MM.1S (cell line): ENCODE measurements around the gene STARD5.

Source experiments
- DNase-seq: peaks from one replicate; pipeline ENCODE4 v3.0.0-alpha.2; 2015
- H2AFZ ChIP-seq: fragments of 300-600 bp; sonication (generic); 2 replicates; pipeline ENCODE4 v1.6.0; 2016; ENCODE audit warnings: antibody characterized with exemption, low read length
- H3F3A ChIP-seq: fragments of 300-600 bp; sonication (generic); 2 replicates; pipeline ENCODE4 v1.6.1; 2016; ENCODE audit warnings: mild to moderate bottlenecking, antibody characterized with exemption, low read length, moderate library complexity, mixed read lengths; ENCODE audit not compliant: insufficient read depth
- H3K27ac ChIP-seq: fragments of 300-600 bp; sonication (generic); 2 replicates; pipeline ENCODE4 v1.5.1; 2016; ENCODE audit warnings: mild to moderate bottlenecking, low read length
- H3K27me3 ChIP-seq: fragments of 300-600 bp; sonication (generic); replicated peaks from 2 replicates; pipeline ENCODE4 v1.6.0; 2016; ENCODE audit warnings: low read length; ENCODE audit not compliant: insufficient read depth
- H3K36me3 ChIP-seq: fragments of 300-600 bp; sonication (generic); replicated peaks from 2 replicates; pipeline ENCODE4 v1.6.1; 2016; ENCODE audit warnings: mild to moderate bottlenecking, low read length, mixed read lengths; ENCODE audit not compliant: insufficient read depth
- H3K4me1 ChIP-seq: fragments of 300-600 bp; sonication (generic); 2 replicates; pipeline ENCODE4 v1.6.1; 2016; ENCODE audit warnings: low read length, mixed read lengths
- H3K4me2 ChIP-seq: fragments of 300-600 bp; sonication (generic); 2 replicates; pipeline ENCODE4 v1.6.0; 2016; ENCODE audit warnings: low read depth, low read length
- H3K4me3 ChIP-seq: fragments of 300-600 bp; sonication (generic); 2 replicates; pipeline ENCODE4 v1.5.1; 2016; ENCODE audit warnings: low read length, mixed read lengths
- H3K79me2 ChIP-seq: fragments of 300-600 bp; sonication (generic); 2 replicates; pipeline ENCODE4 v1.6.1; 2016; ENCODE audit warnings: mixed run types, low read length, mixed read lengths
- H3K9ac ChIP-seq: fragments of 300-600 bp; sonication (generic); 2 replicates; pipeline ENCODE4 v1.6.1; 2016; ENCODE audit warnings: low read length, mixed read lengths
- H3K9me2 ChIP-seq: fragments of 300-600 bp; sonication (generic); replicated peaks from 2 replicates; pipeline ENCODE4 v1.6.1; 2016; ENCODE audit warnings: mild to moderate bottlenecking, low read length, mixed read lengths; ENCODE audit not compliant: insufficient read depth
- H3K9me3 ChIP-seq: fragments of 300-600 bp; sonication (generic); replicated peaks from 2 replicates; pipeline ENCODE4 v1.6.1; 2016; ENCODE audit warnings: mild to moderate bottlenecking, low read length, mixed read lengths; ENCODE audit not compliant: insufficient read depth
- H4K20me1 ChIP-seq: fragments of 300-600 bp; sonication (generic); 2 replicates; pipeline ENCODE4 v1.6.1; 2016; ENCODE audit warnings: mild to moderate bottlenecking, low read length, moderate library complexity, mixed read lengths; ENCODE audit not compliant: insufficient read depth
- CTCF ChIP-seq: fragments of 300-600 bp; sonication (generic); IDR thresholded peaks from 2 replicates; pipeline ENCODE4 v1.5.1; 2016; ENCODE audit warnings: antibody characterized with exemption, low read length, mixed read lengths
- EZH2 ChIP-seq: fragments of 300-600 bp; sonication (generic); optimal IDR thresholded peaks from 2 replicates; pipeline ENCODE3; 2017; ENCODE audit warnings: low read depth, mild to moderate bottlenecking, antibody characterized with exemption, low read length, mixed read lengths
- EZH2phosphoT487 ChIP-seq: fragments of 300-600 bp; sonication (generic); IDR thresholded peaks from 2 replicates; pipeline ENCODE4 v1.6.1; 2018; ENCODE audit warnings: antibody characterized with exemption, low read length

The STARD5 gene

GRCh38 chr15:81363718-81364500, 40.0 kb upstream of the STARD5 start:
- H2AFZ ChIP-seq: no peak overlapping the region
- TF ChIP-seq EZH2 (no peak), EZH2phosphoT487 (no peak), CTCF (no peak)
- H3K27ac ChIP-seq: no peak overlapping the region

GRCh38 chr15:81363276-81363675, 39.3 kb upstream of the STARD5 start:
- H3K9me3 ChIP-seq: no peaks in the 10 kb centered on the region
- no peak overlapping the region for H3K9ac ChIP-seq
- no peaks in the 10 kb centered on the region for H3K9me2 ChIP-seq
- H3K4me2 ChIP-seq: no peak overlapping the region
- no peaks in the 10 kb centered on the region for H3K79me2 ChIP-seq
- H4K20me1 ChIP-seq: no peaks in the 10 kb centered on the region
- no peaks in the 10 kb centered on the region for H3K4me1 ChIP-seq
- H3K4me3 ChIP-seq: no peak overlapping the region
- TF ChIP-seq EZH2: no peak
- no peak for TF ChIP-seq CTCF
- TF ChIP-seq EZH2phosphoT487: no peak
- H2AFZ ChIP-seq: no peak overlapping the region
- H3K27me3 ChIP-seq: no peaks in the 10 kb centered on the region
- no peak for DNase-seq
- no peak overlapping the region for H3K27ac ChIP-seq
- H3F3A ChIP-seq: no peaks in the 10 kb centered on the region
- H3K36me3 ChIP-seq: no peaks in the 10 kb centered on the region

More at GRCh38 chr15:81363718-81364500, 40.0 kb upstream of the STARD5 start:
- H3F3A ChIP-seq: no peaks in the 10 kb centered on the region
- H3K9ac ChIP-seq: no peak overlapping the region
- H3K79me2 ChIP-seq: no peaks in the 10 kb centered on the region
- no peaks in the 10 kb centered on the region for H4K20me1 ChIP-seq
- no peak for DNase-seq
- no peaks in the 10 kb centered on the region for H3K4me1 ChIP-seq
- H3K27me3 ChIP-seq: no peaks in the 10 kb centered on the region
- H3K9me3 ChIP-seq: no peaks in the 10 kb centered on the region
- H3K36me3 ChIP-seq: no peaks in the 10 kb centered on the region
- no peaks in the 10 kb centered on the region for H3K9me2 ChIP-seq
- no peak overlapping the region for H3K4me3 ChIP-seq
- no peak overlapping the region for H3K4me2 ChIP-seq

DNA sequence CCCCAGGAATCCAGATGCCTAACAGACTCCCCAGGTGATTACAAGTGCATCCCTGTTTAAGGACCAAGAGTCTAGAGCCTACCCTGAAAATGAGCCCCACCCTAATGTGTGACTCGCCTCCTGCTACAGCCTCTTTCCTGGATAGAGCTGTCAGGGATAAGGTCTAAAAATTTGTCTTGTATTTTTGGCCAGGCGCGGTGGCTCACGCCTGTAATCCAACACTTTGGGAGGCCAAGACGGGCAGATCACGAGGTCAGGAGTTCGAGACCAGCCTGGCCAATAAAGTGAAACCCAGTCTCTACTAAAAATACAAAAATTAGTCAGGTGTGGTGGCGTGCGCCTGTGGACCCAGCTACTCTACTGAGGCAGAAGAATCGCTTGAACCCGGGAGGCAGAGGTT, 38.8 kb upstream of the STARD5 start:
- Histone ChIP-seq H3K79me2 (no peaks in the 10 kb centered on the region), H3K4me2 (no peak overlapping the region), H3K9ac (no peak overlapping the region), H4K20me1 (no peaks in the 10 kb centered on the region), H2AFZ (no peak overlapping the region), H3K36me3 (no peaks in the 10 kb centered on the region), H3K4me3 (no peak overlapping the region), H3K4me1 (no peaks in the 10 kb centered on the region), H3K9me3 (no peaks in the 10 kb centered on the region), H3K27ac (no peak overlapping the region), H3K27me3 (no peaks in the 10 kb centered on the region), H3F3A (no peaks in the 10 kb centered on the region), H3K9me2 (no peaks in the 10 kb centered on the region)
- TF ChIP-seq CTCF: no peak
- no peak for TF ChIP-seq EZH2phosphoT487
- no peak for DNase-seq
